ENCODE results near the gene GRK2. TPM values are rescaled to one million over a fixed set of nuclear protein-coding genes. Genes with fewer than 3 reads are reported as not detected.

The GRK2 gene
- total and polyA plus RNA-seq, 2 donors (not counting 3 experiments of a cell fraction or from before 2014, with no cell fraction given), result 57.9 to 62.3 TPM

DNA sequence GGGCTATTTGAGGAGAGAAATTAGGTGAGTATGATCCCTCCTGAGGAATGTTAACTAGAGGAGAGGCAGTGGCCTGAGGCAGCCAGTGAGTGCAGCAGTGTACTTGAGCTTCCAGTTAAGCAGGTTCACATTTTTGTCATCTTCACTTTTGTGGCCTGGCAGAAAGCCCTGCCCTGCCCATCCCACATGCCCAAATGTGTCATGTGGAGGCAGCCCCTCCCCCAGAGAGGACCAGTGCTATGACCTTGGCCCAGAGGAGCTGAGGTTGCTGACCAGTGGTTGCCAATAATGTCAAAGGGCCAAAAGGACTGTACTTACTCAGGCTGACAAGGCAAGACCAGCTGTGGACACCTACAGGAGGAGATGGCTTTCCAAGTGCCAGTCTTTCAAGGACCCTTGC is 17.6 kb upstream of the GRK2 start:
- no peak for DNase-seq (ENCODE audit: low read depth, low spot score)
- dilution Hi-C loops (cut with MboI; ENCODE audit: extremely low pct_ligation_motif_present, low sequenced_read_pairs) (no loop called here), intact Hi-C loops (cut with micrococcal nuclease) (no loop called here)

More for the DNA sequence above, 17.6 kb upstream of the GRK2 start:
- H2AFZ ChIP-seq (ENCODE audit: low read depth, low read length), result no peak overlapping the region
- FAIRE-seq, result no peak
- ChIA-PET CTCF (no interaction called here), POLR2A (no interaction called here)
- H3K9me3 ChIP-seq (replicated peaks; ENCODE audit: control insufficient read depth, insufficient read depth, low read length), result no peaks in the 10 kb centered on the region
- H3K27ac ChIP-seq (ENCODE audit: insufficient read depth, low read depth, low read length), result no peak overlapping the region
- H3K36me3 ChIP-seq (ENCODE audit: control insufficient read depth in 2 of 2, extremely low read depth in 1 of 2, insufficient read depth in 2 of 2, low read length in 2 of 2), result peaks cover 50 to 64% of the 10 kb centered on the region in 2 experiments
- TF ChIP-seq GATA2 (IDR thresholded peaks at IDR 0.05; ENCODE audit: insufficient read depth, insufficient read length, low read depth, low read length), result no peak
- TF ChIP-seq, protein P1, sequence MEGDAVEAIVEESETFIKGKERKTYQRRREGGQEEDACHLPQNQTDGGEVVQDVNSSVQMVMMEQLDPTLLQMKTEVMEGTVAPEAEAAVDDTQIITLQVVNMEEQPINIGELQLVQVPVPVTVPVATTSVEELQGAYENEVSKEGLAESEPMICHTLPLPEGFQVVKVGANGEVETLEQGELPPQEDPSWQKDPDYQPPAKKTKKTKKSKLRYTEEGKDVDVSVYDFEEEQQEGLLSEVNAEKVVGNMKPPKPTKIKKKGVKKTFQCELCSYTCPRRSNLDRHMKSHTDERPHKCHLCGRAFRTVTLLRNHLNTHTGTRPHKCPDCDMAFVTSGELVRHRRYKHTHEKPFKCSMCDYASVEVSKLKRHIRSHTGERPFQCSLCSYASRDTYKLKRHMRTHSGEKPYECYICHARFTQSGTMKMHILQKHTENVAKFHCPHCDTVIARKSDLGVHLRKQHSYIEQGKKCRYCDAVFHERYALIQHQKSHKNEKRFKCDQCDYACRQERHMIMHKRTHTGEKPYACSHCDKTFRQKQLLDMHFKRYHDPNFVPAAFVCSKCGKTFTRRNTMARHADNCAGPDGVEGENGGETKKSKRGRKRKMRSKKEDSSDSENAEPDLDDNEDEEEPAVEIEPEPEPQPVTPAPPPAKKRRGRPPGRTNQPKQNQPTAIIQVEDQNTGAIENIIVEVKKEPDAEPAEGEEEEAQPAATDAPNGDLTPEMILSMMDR (IDR thresholded peaks at IDR 0.05; ENCODE audit: extremely low read depth in 1 of 2, insufficient read depth in 1 of 2, low read depth in 1 of 2, low read length in 2 of 2), result no peak
- TF ChIP-seq EZH2 (IDR thresholded peaks at IDR 0.05; ENCODE audit: borderline replicate concordance, low read depth, low read length, severe bottlenecking), result no peak
- no peak for TF ChIP-seq POLR2A (IDR thresholded peaks at IDR 0.05; ENCODE audit: low read depth, low read length)
- H3K79me2 ChIP-seq (ENCODE audit: control insufficient read depth, insufficient read depth, low read length), result peaks cover 17% of the 10 kb centered on the region
- H3K9ac ChIP-seq (replicated peaks; ENCODE audit: extremely low read depth, insufficient read depth, low read length), result no peak overlapping the region
- no peak overlapping the region for H3K4me3 ChIP-seq (replicated peaks in 1 of 3; ENCODE audit: insufficient read depth in 1 of 3, low read depth in 1 of 3, low read length in 3 of 3)
- H3K4me2 ChIP-seq (ENCODE audit: insufficient read depth, low read length), result no peak overlapping the region
- no peaks in the 10 kb centered on the region for H3K9me1 ChIP-seq (replicated peaks; ENCODE audit: control insufficient read depth, extremely low read depth, insufficient read depth, low read length)
- no TSS peak for BruUV-seq (replicated peaks)
- no peaks in the 10 kb centered on the region for H4K20me1 ChIP-seq (replicated peaks; ENCODE audit: control insufficient read depth, extremely low read depth, insufficient read depth, low read length)
- H3K4me1 ChIP-seq (ENCODE audit: control insufficient read depth, extremely low read depth, insufficient read depth, low read length), result no peaks in the 10 kb centered on the region
- no peaks in the 10 kb centered on the region for H3K27me3 ChIP-seq (ENCODE audit: control insufficient read depth in 2 of 2, insufficient read depth in 2 of 2, low read length in 2 of 2)
